Measurements from ENCODE around the gene ZNF845.
"Not testable (repeated sequence)": the region's sequence is repeated elsewhere in the genome, so short reads cannot be mapped to it uniquely, and the experiment has no call there.

The ZNF845 gene

DNA sequence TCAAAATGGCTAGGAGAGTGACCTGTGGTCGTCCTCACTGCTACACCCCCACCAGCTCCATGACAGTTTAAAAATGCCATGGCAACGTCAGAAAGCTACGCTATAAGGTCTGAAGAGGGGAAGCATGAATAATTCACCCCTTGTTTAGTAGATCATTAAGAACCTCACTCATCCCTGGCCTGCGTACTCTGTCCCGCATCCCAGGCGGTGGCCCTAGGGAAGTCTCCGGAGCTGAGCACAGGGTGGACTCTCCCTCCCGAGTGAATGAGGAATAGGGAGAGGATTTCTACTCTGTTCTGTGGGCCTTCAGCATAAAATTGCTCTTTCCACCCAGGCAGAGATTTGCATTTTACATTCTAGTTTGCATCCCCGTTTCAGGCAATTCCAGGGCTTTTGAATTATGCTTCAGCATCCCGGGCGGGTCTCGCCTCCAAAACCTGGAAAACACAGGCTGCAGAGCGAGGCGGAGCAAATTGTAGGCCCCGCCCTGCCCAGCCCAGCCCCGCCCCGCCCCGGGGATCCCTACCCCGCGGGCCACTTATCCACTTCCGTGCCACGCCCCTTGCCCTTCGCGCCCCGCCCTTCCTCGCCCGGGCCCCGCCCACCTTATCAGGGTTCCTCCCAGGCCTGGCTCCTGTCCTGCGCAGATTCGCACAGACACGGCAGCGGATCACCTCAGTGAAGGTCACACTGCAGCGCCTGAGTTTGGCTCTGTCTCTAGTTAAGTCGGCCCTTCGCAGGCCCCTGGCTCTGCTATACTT is 24.5 kb downstream of the ZNF845 start:
- in situ Hi-C loops (cut with HindIII; ENCODE audit: low sequenced_read_pairs), result no loop called here
- H3K4me3 ChIP-seq (ENCODE audit: low read depth, low read length), result no peak overlapping the region
- no peak for DNase-seq (ENCODE audit: low read depth)
- TF ChIP-seq, protein P1, sequence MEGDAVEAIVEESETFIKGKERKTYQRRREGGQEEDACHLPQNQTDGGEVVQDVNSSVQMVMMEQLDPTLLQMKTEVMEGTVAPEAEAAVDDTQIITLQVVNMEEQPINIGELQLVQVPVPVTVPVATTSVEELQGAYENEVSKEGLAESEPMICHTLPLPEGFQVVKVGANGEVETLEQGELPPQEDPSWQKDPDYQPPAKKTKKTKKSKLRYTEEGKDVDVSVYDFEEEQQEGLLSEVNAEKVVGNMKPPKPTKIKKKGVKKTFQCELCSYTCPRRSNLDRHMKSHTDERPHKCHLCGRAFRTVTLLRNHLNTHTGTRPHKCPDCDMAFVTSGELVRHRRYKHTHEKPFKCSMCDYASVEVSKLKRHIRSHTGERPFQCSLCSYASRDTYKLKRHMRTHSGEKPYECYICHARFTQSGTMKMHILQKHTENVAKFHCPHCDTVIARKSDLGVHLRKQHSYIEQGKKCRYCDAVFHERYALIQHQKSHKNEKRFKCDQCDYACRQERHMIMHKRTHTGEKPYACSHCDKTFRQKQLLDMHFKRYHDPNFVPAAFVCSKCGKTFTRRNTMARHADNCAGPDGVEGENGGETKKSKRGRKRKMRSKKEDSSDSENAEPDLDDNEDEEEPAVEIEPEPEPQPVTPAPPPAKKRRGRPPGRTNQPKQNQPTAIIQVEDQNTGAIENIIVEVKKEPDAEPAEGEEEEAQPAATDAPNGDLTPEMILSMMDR (IDR thresholded peaks at IDR 0.05; ENCODE audit: low read depth, low read length, missing control alignments), result no peak

DNA sequence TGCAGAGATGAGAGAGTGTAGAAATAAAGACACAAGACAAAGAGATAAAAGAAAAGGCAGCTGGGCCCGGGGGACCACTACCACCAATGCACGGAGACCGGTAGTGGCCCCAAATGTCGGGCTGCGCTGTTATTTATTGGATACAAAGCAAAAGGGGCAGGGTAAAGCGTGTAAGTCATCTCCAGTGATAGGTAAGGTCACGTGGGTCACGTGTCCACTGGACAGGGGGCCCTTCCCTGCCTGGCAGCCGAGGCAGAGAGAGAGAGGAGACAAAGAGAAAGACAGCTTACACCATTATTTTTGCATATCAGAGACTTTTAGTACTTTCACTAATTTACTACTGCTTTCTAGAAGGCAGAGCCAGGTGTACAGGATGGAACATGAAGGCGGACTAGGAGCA is 26.5 kb downstream of the ZNF845 start:
- DNase-seq (ENCODE audit: low read depth); in situ Hi-C loops (cut with HindIII; ENCODE audit: low sequenced_read_pairs): not testable (repeated sequence)

DNA sequence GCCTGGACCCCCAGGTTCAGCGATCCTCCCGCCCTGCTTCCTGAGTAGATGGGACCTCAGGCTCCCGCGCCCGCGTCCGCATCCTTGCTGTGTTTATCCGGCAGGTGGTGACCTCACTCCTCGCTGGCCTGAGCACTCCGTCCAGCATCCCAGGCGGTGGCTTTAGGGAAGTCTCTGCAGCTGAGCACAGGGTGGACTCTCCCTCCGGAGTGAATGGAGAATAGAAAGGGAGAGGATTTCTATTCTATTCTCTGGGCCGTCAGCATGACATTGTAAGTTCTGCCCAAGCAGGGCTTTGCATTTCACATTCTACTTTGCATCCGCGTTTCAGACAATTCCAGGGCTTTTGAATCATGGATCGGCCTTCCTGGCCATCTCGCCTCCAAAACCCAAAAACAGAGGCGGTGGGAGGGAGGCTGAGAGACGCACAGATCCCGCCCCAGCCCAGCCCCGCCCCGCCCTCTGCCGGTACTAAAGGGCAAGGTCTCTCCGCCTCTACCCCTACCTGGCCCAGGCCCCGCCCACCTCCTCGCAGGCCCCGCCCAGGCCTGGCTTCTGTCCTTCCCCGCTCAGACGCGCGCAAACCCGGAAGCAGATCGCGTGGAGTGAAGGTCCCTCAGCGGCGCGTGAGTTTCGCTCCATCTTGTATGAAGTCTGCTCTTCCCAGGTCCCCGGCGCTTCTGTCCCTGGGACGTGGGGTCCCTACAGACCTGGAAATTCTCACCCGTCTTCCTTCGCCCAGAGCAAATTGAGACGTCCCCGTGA is 31.8 kb downstream of the ZNF845 start, which contains the start of gene ZNF525:
ZNF525 (plus strand) TSS at position 572 of the 765 bp plus-strand sequence. CDS start 6,577 bp downstream, outside the sequence.
- peak; percentile 33 for DNase-seq (ENCODE audit: low read depth)
- peak within 1 kb of the TSS; percentile 66 for H3K4me3 ChIP-seq (ENCODE audit: low read depth, low read length)
- TF ChIP-seq, protein P1 (IDR thresholded peaks at IDR 0.05; ENCODE audit: low read depth, low read length, missing control alignments), result peak; percentile 2
- in situ Hi-C loops (cut with HindIII; ENCODE audit: low sequenced_read_pairs), result no loop called here

More for the DNA sequence above, 26.5 kb downstream of the ZNF845 start:
- H3K4me3 ChIP-seq (ENCODE audit: low read depth, low read length), result not testable (repeated sequence)

DNA sequence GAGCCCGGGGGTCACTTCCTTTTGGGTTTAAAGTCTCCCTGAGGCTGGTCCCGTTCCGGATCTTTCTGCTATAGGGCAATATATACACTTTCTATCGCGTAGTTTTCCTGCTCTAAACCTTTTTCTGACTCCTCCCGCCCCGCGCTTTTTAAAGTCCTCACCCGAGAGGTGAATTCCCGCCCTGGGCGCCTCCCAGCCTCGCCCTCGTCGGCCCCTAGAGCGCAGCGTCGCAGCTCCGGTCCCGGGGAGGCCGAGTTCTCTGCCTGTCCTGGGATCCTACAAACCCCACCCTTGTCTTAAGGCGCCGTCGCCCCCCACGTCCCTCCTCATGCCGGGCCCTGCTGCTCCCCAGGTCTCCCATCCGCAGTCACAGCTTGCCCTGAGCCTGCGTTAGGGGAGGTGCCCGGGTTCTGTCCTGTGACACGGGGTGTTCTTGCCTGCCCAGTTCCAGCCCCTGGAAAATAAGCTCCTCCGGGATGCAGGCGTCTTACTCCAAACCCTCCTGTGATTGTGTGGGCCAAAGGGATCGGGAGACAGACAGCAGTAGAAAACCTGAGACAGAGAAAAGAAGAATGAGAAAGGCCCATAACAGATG is 32.4 kb downstream of the ZNF845 start:
- peak overlapping the region; percentile 66 for H3K4me3 ChIP-seq (ENCODE audit: low read depth, low read length)
- in situ Hi-C loops (cut with HindIII; ENCODE audit: low sequenced_read_pairs), result no loop called here
- DNase-seq (ENCODE audit: low read depth), result no peak
- TF ChIP-seq, protein P1 (IDR thresholded peaks at IDR 0.05; ENCODE audit: low read depth, low read length, missing control alignments), result no peak

DNA sequence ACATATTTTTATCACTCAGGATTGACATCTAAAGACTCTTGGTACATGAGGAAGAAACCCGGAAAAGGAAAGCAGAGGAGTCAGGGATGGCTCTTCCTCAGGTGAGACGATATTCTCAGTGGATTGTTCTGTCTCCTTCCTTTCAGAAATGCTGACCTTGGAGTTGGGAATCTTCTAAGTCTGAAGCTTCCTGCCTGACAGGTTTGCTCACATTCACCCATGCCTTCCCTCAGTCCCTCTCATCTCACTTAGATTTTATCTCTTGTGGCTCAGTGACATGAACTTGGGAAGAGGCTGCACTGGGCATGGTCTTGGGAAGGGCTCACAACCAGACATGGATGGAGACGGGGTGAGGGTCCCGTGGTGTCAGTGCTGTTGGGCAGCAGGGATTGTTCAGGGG is 38.6 kb downstream of the ZNF845 start:
- in situ Hi-C loops (cut with HindIII; ENCODE audit: low sequenced_read_pairs), result no loop called here
- H3K4me3 ChIP-seq (ENCODE audit: low read depth, low read length), result no peak overlapping the region

DNA sequence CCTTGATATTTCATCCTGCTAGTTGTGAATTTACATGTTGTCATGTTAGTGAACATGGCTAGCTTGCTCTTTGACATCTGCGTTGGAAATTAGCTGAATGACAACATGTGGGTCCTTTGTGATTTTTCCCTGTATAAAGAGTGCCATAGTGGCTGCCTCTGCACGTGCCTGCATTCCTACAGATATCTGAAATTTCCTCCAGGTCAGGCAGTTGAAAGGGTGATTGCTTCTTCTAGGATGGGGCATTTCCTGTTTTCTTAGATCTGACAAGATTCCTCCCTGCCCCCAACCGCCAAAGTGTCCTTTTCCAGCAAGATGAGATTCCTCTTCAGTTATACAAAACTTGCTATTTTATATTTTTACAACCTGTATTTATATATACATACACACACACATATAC is 40.7 kb downstream of the ZNF845 start:
- TF ChIP-seq, protein P1 (IDR thresholded peaks at IDR 0.05; ENCODE audit: low read depth, low read length, missing control alignments), result no peak
- no peak overlapping the region for H3K4me3 ChIP-seq (ENCODE audit: low read depth, low read length)
- in situ Hi-C loops (cut with HindIII; ENCODE audit: low sequenced_read_pairs), result no loop called here
- DNase-seq (ENCODE audit: low read depth), result no peak

More for the DNA sequence above, 38.6 kb downstream of the ZNF845 start:
- DNase-seq (ENCODE audit: low read depth), result no peak
- TF ChIP-seq, protein P1 (IDR thresholded peaks at IDR 0.05; ENCODE audit: low read depth, low read length, missing control alignments), result no peak

Measured in astrocyte of the cerebellum (primary cell).